Activated T-cell treated with anti-CD3 and anti-CD28 coated beads for 48 hours (primary cell): Measurements from ENCODE around the gene CNGA3.

Experiments
- DNase-seq: peaks from one replicate; pipeline ENCODE4 v3.0.0-alpha.2; 2020; ENCODE audit warnings: low read depth

Gene CNGA3

GRCh38 chr2:98377544-98377943 is 31.3 kb downstream of the CNGA3 start:
- DNase-seq: no peak

GRCh38 chr2:98378196-98378595 is 31.9 kb downstream of the CNGA3 start:
- no peak for DNase-seq

- DNase-seq: no peak
Measured at GRCh38 chr2:98378901-98379300, 32.6 kb downstream of the CNGA3 start.

GRCh38 chr2:98379311-98380202 is 33.3 kb downstream of the CNGA3 start:
- DNase-seq: no peak

GRCh38 chr2:98380203-98380535 is 33.9 kb downstream of the CNGA3 start:
- DNase-seq: no peak

- DNase-seq: no peak
Measured at GRCh38 chr2:98381494-98381893, 35.2 kb downstream of the CNGA3 start.

- no peak for DNase-seq
Measured at GRCh38 chr2:98382086-98382485, 35.8 kb downstream of the CNGA3 start.

- no peak for DNase-seq
Measured at GRCh38 chr2:98382739-98383138, 36.5 kb downstream of the CNGA3 start.

GRCh38 chr2:98383166-98383565 is 36.9 kb downstream of the CNGA3 start:
- DNase-seq: no peak

- DNase-seq: peak; percentile 65
Measured at GRCh38 chr2:98385050-98385699, 38.9 kb downstream of the CNGA3 start.

- DNase-seq: no peak
Measured at GRCh38 chr2:98387478-98387877, 41.2 kb downstream of the CNGA3 start.

GRCh38 chr2:98388081-98388480 is 41.8 kb downstream of the CNGA3 start:
- no peak for DNase-seq

GRCh38 chr2:98388601-98389250 is 42.5 kb downstream of the CNGA3 start:
- no peak for DNase-seq

- no peak for DNase-seq
Measured at GRCh38 chr2:98389251-98389605, 43.0 kb downstream of the CNGA3 start.

- no peak for DNase-seq
Measured at GRCh38 chr2:98390571-98391476, 44.6 kb downstream of the CNGA3 start.

GRCh38 chr2:98391581-98392270 is 45.5 kb downstream of the CNGA3 start:
- DNase-seq: no peak

GRCh38 chr2:98393354-98393753 is 47.1 kb downstream of the CNGA3 start:
- no peak for DNase-seq

- no peak for DNase-seq
Measured at GRCh38 chr2:98394595-98395153, 48.4 kb downstream of the CNGA3 start.

- no peak for DNase-seq
Measured at GRCh38 chr2:98395977-98396376, 49.7 kb downstream of the CNGA3 start.

- DNase-seq: no peak
Measured at GRCh38 chr2:98396745-98397355, 50.6 kb downstream of the CNGA3 start.

- DNase-seq: no peak
Measured at GRCh38 chr2:98399140-98399539, 52.9 kb downstream of the CNGA3 start.
